Neural crest cell (in vitro differentiated cells): ENCODE data around the gene ACSF3. TPM values are rescaled to one million over a fixed set of nuclear protein-coding genes. Genes with fewer than 3 reads are reported as not detected.

Source experiments
- DNase-seq: peaks from one replicate; pipeline ENCODE4 v3.0.0; 2021; ENCODE audit warnings: low read depth, mixed read lengths, low spot score
- H3K27ac Mint-ChIP-seq: one replicate; pipeline ENCODE4 v1.8.0; 2021; ENCODE audit warnings: mild to moderate bottlenecking, mixed read lengths; ENCODE audit not compliant: unreplicated experiment
- H3K27me3 Mint-ChIP-seq: 2 replicates; pipeline ENCODE4 v1.8.0; 2021; ENCODE audit warnings: low read depth, mild to moderate bottlenecking, mixed read lengths
- H3K36me3 Mint-ChIP-seq: 2 replicates; pipeline ENCODE4 v1.8.0; 2021; ENCODE audit warnings: low read depth, mild to moderate bottlenecking, mixed read lengths
- H3K4me1 Mint-ChIP-seq: 2 replicates; pipeline ENCODE4 v1.8.0; 2021; ENCODE audit warnings: mixed read lengths
- H3K4me3 Mint-ChIP-seq: one replicate; pipeline ENCODE4 v1.8.0; 2021; ENCODE audit warnings: mild to moderate bottlenecking, mixed read lengths
- H3K9me3 Mint-ChIP-seq: 2 replicates; pipeline ENCODE4 v1.8.0; 2021; ENCODE audit warnings: mixed read lengths
- long read RNA-seq: library from polyadenylated mRNA; unstranded; transcript quantifications from one replicate; pipeline ENCODE4 v2.0.0, GENCODE V29; 2020
- total RNA-seq: library from RNA; stranded (reverse); gene quantifications from 2 replicates; pipeline ENCODE4 v1.2.1, GENCODE V29; 2021
- TF ChIP-seq, protein P1 (sequence below): fragments of 200-600 bp; sonication (generic); conservative IDR thresholded peaks from 2 replicates; pipeline ENCODE4 v1.5.0; 2021; ENCODE audit warnings: antibody characterized with exemption, mild to moderate bottlenecking

Gene ACSF3
- total RNA-seq, result 25.1 and 31.0 TPM in 2 replicates
- long read RNA-seq, full-length matches to known transcripts, result 4 of 6 reads
- long read RNA-seq, partial matches to known transcripts, result 0 of 6 reads
- long read RNA-seq, other reads (novel, unspliced or antisense), result 2 of 6 reads

DNA sequence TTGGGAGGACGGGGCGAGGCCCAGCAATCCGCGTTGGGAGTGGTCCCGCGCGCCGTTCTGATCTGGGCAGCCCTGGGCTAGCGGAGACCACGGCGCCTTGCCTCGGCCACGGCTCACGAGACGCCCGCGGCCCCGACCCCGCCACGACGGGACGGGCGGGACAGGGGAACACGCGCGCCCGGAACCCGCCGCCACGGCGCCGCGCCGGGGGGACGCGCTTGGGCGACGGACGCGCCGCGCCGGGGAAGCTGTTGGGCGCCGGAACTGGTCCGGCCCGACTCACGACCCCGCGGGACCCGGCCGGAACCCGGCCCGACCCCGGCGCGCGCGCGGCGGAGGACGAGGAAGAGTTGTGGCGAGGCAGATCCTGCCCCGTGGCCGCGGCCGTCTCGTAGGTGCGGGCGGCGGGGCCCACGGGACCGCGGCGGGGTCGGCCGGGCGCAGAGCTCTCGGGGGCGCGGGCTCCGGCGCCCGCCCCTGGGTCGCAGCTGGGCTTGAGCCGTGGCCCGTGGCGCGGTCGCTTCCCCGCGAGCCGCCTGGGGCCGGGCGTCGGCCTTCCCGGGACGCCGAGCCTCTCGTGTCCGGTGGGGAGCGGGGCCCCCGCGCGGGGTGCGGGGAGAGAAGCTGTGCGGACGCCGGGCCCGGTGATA, at the start of gene ACSF3:
Gene ACSF3, plus strand, starts transcription at position 251 of the 650 bp plus-strand sequence. CDS start 6,830 bp downstream, outside the sequence.
- peaks cover 42% of the 10 kb centered on the region for H3K27me3 Mint-ChIP-seq
- H3K4me3 Mint-ChIP-seq, result peak within 1 kb of the TSS; percentile 92
- TF ChIP-seq, protein P1, sequence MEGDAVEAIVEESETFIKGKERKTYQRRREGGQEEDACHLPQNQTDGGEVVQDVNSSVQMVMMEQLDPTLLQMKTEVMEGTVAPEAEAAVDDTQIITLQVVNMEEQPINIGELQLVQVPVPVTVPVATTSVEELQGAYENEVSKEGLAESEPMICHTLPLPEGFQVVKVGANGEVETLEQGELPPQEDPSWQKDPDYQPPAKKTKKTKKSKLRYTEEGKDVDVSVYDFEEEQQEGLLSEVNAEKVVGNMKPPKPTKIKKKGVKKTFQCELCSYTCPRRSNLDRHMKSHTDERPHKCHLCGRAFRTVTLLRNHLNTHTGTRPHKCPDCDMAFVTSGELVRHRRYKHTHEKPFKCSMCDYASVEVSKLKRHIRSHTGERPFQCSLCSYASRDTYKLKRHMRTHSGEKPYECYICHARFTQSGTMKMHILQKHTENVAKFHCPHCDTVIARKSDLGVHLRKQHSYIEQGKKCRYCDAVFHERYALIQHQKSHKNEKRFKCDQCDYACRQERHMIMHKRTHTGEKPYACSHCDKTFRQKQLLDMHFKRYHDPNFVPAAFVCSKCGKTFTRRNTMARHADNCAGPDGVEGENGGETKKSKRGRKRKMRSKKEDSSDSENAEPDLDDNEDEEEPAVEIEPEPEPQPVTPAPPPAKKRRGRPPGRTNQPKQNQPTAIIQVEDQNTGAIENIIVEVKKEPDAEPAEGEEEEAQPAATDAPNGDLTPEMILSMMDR, result no peak
- no peaks in the 10 kb centered on the region for H3K9me3 Mint-ChIP-seq
- DNase-seq, result peak; percentile 41
- peak within 1 kb of the TSS; percentile 54 for H3K27ac Mint-ChIP-seq
- H3K36me3 Mint-ChIP-seq, result no peaks in the 10 kb centered on the region
- peaks cover 42% of the 10 kb centered on the region for H3K4me1 Mint-ChIP-seq

DNA sequence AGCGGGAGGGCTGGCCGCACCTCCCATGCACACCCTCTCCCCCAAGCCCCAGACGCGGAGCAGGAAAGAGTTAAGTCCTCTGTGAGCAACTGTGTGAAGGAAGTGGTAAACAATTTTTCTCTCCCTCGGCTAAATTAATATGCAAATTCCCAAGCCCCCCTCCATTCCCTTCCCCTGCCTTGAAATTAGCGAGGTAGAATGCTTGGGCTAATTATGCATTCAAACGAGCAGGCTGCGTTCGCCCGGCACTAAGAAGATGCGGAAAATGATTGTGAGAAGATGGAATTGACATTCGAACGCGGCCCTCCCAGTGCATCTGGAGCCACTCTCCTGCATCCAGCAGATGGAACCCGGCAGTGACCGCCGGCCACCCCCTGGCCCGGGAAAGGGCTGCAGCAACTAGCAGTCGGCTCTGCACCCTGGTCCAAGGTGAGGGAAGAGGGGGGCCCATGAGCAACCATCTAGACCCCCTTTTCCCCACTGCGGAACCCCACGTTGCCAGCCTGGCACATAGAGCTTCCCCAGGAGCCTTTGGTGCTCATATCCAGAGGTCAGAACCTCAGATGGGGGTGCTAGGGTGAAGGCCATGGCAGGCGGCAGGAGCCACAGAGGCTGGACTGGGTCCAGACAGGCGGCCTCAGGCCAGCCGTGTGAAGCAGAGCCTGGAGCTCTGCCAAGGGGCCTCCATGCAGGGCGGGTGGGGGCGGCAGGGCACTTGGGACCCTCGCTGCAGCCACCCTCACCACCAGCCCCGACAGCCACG, 49.1 kb upstream of the ACSF3 start:
- no peak for DNase-seq
- H3K4me1 Mint-ChIP-seq, result peaks cover 13% of the 10 kb centered on the region
- no peak overlapping the region for H3K27ac Mint-ChIP-seq
- no peak overlapping the region for H3K4me3 Mint-ChIP-seq
- H3K27me3 Mint-ChIP-seq, result peaks cover 10% of the 10 kb centered on the region
- peaks cover 7% of the 10 kb centered on the region for H3K9me3 Mint-ChIP-seq
- TF ChIP-seq, protein P1, result no peak
- no peaks in the 10 kb centered on the region for H3K36me3 Mint-ChIP-seq

DNA sequence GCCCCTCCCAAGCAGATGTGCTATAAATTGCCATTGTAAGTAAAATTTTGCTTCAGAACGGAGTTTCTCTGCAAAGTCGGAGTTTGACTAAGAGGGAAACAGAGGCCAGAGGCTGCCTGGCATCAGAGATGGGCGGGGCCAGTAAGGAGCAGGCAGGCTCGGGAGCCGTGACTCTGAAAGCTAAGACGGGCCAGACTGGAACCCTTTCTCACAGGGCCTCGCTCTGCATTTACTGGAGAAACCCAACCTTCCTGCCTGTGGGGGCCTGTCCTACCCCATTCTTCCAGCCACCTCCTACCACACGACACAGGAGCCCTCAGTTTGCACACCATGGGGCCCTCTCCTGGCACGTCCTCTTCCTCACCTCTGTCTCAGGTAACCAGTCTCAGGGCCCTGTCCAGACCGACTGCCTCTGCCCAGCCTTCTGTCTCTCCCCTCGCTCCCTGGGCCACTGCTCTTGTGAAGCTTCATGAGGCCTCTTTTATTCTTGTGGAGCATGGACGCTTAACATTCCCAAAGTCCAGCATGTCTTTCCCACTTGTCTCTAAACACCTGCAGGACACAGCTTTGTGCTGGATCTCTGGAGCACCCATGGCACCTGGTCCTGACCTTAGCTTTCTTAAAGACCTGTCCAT, 48.4 kb upstream of the ACSF3 start:
- H3K4me3 Mint-ChIP-seq, result no peak overlapping the region
- peaks cover 12% of the 10 kb centered on the region for H3K27me3 Mint-ChIP-seq
- no peak for DNase-seq
- H3K36me3 Mint-ChIP-seq, result no peaks in the 10 kb centered on the region
- peaks cover 7% of the 10 kb centered on the region for H3K9me3 Mint-ChIP-seq
- peaks cover 17% of the 10 kb centered on the region for H3K4me1 Mint-ChIP-seq
- TF ChIP-seq, protein P1, result no peak
- no peak overlapping the region for H3K27ac Mint-ChIP-seq

DNA sequence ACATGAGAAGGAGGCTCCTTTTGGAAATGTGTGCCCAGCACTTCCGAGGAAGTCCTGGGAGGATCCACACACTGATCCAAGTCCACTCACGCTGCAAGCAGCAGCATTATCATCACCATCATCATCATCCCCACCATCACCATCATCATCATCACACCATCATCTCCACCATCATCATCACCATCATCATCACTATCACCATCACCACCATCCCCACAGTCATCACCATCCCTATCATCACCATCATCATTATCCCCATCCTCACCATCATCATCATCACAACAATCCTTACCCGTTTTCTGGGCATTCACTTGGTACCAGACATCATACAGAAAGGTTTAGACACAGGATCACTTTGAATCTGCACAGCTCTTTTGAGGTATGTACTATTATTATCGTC, 47.8 kb upstream of the ACSF3 start:
- Mint-ChIP-seq H3K9me3 (peaks cover 7% of the 10 kb centered on the region), H3K4me1 (peaks cover 17% of the 10 kb centered on the region), H3K27me3 (peaks cover 12% of the 10 kb centered on the region), H3K36me3 (no peaks in the 10 kb centered on the region), H3K4me3 (no peak overlapping the region), H3K27ac (no peak overlapping the region)
- TF ChIP-seq, protein P1, result no peak
- DNase-seq, result no peak

DNA sequence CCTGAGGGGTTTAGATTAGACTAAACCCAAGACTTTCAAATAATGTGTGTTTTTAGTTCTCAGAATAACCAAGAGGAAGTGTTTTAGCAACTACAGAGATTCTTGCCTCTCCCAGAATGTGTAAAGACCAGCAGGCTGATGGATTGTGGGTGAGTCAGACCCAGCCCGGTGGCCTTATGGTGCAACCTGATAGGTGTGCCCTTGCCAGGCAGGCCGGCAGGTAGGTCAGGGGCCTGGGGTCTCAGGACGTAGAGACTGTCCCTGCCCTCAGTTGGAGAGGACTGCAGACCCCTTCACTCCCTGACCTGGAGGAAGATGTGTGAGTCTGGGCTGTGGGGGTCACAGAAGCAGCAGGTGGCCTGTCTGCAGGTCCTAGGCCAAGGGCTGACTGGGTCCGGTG, 47.2 kb upstream of the ACSF3 start:
- H3K36me3 Mint-ChIP-seq, result no peaks in the 10 kb centered on the region
- H3K27ac Mint-ChIP-seq, result no peak overlapping the region
- peaks cover 12% of the 10 kb centered on the region for H3K27me3 Mint-ChIP-seq
- H3K4me1 Mint-ChIP-seq, result peaks cover 17% of the 10 kb centered on the region
- peaks cover 7% of the 10 kb centered on the region for H3K9me3 Mint-ChIP-seq
- DNase-seq, result no peak
- H3K4me3 Mint-ChIP-seq, result no peak overlapping the region
- TF ChIP-seq, protein P1, result no peak
